ENCODE measurements around the gene GNB1L. TPM values are rescaled to one million over a fixed set of nuclear protein-coding genes. Genes with fewer than 3 reads are reported as not detected.
A peak's percentile ranks its signal among the peaks of the same experiment; 100 is the strongest.

Gene GNB1L
- total and polyA plus RNA-seq, 2 donors (not counting 1 experiment from before 2014, with no cell fraction given): 6.6 to 12.1 TPM

DNA sequence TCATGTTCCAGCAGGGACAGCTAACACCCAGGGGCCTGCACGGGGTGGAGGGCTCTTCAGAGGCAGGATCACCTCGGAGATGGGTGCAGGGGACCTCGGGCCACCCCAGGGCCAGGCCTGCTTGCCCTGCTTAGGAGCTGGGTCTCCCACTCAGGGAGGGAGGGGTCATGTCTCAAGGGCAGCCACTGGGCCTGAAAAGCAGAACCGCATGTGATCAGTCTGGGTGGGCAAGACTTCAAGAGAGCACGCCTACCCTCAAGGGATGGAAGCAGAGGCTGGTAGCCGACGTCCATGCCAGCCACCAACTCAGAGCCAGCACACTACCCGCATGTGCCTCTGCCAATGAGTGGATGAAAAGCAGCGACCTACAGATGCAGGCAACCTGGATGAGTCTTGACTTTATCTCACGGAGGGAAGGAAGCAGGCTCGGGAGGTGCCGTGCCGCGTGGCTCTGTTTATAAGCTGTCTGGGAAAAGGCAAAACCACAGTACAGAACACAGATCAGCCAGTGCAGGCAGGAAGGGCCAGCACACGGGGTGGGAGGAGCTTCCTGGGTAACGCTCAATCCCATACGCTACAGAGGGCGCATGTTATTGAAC is 78.1 kb downstream of the GNB1L start:
- TF ChIP-seq, protein P1, sequence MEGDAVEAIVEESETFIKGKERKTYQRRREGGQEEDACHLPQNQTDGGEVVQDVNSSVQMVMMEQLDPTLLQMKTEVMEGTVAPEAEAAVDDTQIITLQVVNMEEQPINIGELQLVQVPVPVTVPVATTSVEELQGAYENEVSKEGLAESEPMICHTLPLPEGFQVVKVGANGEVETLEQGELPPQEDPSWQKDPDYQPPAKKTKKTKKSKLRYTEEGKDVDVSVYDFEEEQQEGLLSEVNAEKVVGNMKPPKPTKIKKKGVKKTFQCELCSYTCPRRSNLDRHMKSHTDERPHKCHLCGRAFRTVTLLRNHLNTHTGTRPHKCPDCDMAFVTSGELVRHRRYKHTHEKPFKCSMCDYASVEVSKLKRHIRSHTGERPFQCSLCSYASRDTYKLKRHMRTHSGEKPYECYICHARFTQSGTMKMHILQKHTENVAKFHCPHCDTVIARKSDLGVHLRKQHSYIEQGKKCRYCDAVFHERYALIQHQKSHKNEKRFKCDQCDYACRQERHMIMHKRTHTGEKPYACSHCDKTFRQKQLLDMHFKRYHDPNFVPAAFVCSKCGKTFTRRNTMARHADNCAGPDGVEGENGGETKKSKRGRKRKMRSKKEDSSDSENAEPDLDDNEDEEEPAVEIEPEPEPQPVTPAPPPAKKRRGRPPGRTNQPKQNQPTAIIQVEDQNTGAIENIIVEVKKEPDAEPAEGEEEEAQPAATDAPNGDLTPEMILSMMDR (IDR thresholded peaks at IDR 0.05): no peak
- no peak for TF ChIP-seq EZH2 (IDR thresholded peaks at IDR 0.05; ENCODE audit: borderline replicate concordance, insufficient read depth, low read depth, low read length, poor library complexity, severe bottlenecking)
- no peak for ATAC-seq (ENCODE audit: low read depth)
- H3K27me3 ChIP-seq (replicated peaks in 1 of 4; ENCODE audit: control extremely low read depth in 1 of 4, control insufficient read depth in 3 of 4, insufficient read depth in 4 of 4, low read length in 3 of 4): peaks cover 0 to 69% (median 38%) of the 10 kb centered on the region in 4 experiments
- Mint-ChIP-seq H3K4me3 (no peak overlapping the region), H3K27me3 (peaks cover 60% of the 10 kb centered on the region), H3K9me3 (ENCODE audit: insufficient read depth) (no peaks in the 10 kb centered on the region), H3K4me1 (peaks cover 37% of the 10 kb centered on the region), H3K27ac (peak overlapping the region; percentile 56)
- H3K4me3 ChIP-seq (ENCODE audit: control extremely low read depth in 1 of 5, extremely low read depth in 1 of 5, insufficient read depth in 1 of 5, low read depth in 2 of 5, low read length in 4 of 5): no peak overlapping the region
- intact Hi-C loops (cut with micrococcal nuclease): no loop called here
- H3K4me1 ChIP-seq (ENCODE audit: control insufficient read depth in 2 of 2, insufficient read depth in 2 of 2, low read length in 2 of 2): peaks cover 31 to 35% of the 10 kb centered on the region in 2 donors
- POLR2A ChIA-PET: no interaction called here
- WGBS (ENCODE audit: insufficient coverage): 22% methylated on average over 14 of the region's 18 CpGs
- no peak overlapping the region for H3K27ac ChIP-seq (ENCODE audit: low read length in 2 of 2)
- H2AFZ ChIP-seq (ENCODE audit: insufficient read depth, low read depth, low read length, poor library complexity, severe bottlenecking): no peak overlapping the region
- H4K20me1 ChIP-seq (ENCODE audit: control insufficient read depth, insufficient read depth, low read length, poor library complexity, severe bottlenecking): no peaks in the 10 kb centered on the region
- H3K9ac ChIP-seq (ENCODE audit: low read length): no peak overlapping the region
- peaks cover 0 to 32% (median 0%) of the 10 kb centered on the region in 3 donors for H3K9me3 ChIP-seq (ENCODE audit: control extremely low read depth in 1 of 3, control insufficient read depth in 2 of 3, insufficient read depth in 1 of 3, low read length in 2 of 3)
- DNase-seq: no peak
- CTCF ChIA-PET: no interaction called here
- H3K4me2 ChIP-seq (replicated peaks; ENCODE audit: low read depth, low read length, poor library complexity, severe bottlenecking): no peak overlapping the region
- H3K79me2 ChIP-seq (ENCODE audit: control insufficient read depth, insufficient read depth, low read length): no peaks in the 10 kb centered on the region
- H3K36me3 ChIP-seq (replicated peaks in 1 of 2; ENCODE audit: control extremely low read depth in 1 of 2, control insufficient read depth in 1 of 2, extremely low read depth in 1 of 2, insufficient read depth in 2 of 2, low read length in 1 of 2): no peaks in the 10 kb centered on the region

DNA sequence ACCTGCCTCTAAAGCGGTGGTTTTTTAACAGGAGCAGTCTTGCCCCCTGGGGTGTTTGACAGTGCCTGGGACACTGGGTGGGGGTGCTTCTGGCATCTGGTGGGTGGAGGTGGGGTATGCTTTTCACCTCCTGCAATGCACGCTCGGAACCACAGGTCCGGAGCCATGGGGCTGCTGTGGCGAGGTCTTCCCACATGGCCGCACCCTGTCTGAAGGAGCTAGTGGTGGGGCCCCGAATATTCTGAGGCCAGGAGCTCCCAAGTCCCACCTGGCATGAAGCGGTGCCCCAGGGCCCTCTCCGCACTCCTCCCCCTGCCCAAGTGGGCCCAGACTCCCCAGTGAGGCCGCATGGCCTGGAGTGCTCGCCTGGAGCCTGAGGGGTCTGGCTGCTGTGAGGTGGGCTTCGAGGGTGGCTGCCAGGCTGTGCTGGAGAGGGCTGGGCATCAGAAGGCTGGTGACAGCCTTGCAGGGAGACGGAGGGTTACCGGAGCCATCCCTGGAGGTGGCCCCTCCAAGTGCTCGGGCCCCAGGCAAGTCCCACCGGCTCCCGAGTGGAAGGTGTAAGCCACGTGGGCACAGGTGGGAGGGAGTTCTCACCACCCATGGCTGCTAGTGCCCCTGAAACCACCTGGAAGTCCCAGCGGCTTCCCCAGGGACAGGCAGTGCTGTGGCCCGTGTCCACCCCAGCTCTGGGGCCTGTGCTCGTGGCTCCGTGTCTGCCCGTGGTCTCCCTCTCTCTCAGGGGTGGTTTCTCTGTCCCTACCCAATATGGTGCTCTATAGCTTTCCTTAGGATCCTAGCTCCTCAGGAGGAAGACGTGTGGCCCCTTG is 79.0 kb downstream of the GNB1L start:
- Histone ChIP-seq H3K27me3 (replicated peaks in 1 of 4; ENCODE audit: control extremely low read depth in 1 of 4, control insufficient read depth in 3 of 4, insufficient read depth in 4 of 4, low read length in 3 of 4) (peaks cover 0 to 75% (median 38%) of the 10 kb centered on the region in 4 experiments), H3K27ac (ENCODE audit: low read length in 2 of 2) (no peak overlapping the region)

More for the DNA sequence above, 79.0 kb downstream of the GNB1L start:
- H3K4me3 Mint-ChIP-seq: no peak overlapping the region
- H3K4me1 Mint-ChIP-seq: peaks cover 36% of the 10 kb centered on the region
- peaks cover 66% of the 10 kb centered on the region for H3K27me3 Mint-ChIP-seq
- Histone ChIP-seq H4K20me1 (ENCODE audit: control insufficient read depth, insufficient read depth, low read length, poor library complexity, severe bottlenecking) (no peaks in the 10 kb centered on the region), H3K4me3 (ENCODE audit: control extremely low read depth in 1 of 5, extremely low read depth in 1 of 5, insufficient read depth in 1 of 5, low read depth in 2 of 5, low read length in 4 of 5) (no peak overlapping the region), H3K36me3 (replicated peaks in 1 of 2; ENCODE audit: control extremely low read depth in 1 of 2, control insufficient read depth in 1 of 2, extremely low read depth in 1 of 2, insufficient read depth in 2 of 2, low read length in 1 of 2) (no peaks in the 10 kb centered on the region), H3K79me2 (ENCODE audit: control insufficient read depth, insufficient read depth, low read length) (no peaks in the 10 kb centered on the region), H3K9me3 (ENCODE audit: control extremely low read depth in 1 of 3, control insufficient read depth in 2 of 3, insufficient read depth in 1 of 3, low read length in 2 of 3) (peaks cover 0 to 34% (median 0%) of the 10 kb centered on the region in 3 donors), H3K4me2 (replicated peaks; ENCODE audit: low read depth, low read length, poor library complexity, severe bottlenecking) (no peak overlapping the region), H3K9ac (ENCODE audit: low read length) (no peak overlapping the region), H3K4me1 (ENCODE audit: control insufficient read depth in 2 of 2, insufficient read depth in 2 of 2, low read length in 2 of 2) (peaks cover 31 to 35% of the 10 kb centered on the region in 2 donors), H2AFZ (ENCODE audit: insufficient read depth, low read depth, low read length, poor library complexity, severe bottlenecking) (no peak overlapping the region)
- peak overlapping the region; percentile 56 for H3K27ac Mint-ChIP-seq
- TF ChIP-seq EZH2 (IDR thresholded peaks at IDR 0.05; ENCODE audit: borderline replicate concordance, insufficient read depth, low read depth, low read length, poor library complexity, severe bottlenecking): no peak
- TF ChIP-seq, protein P1 (IDR thresholded peaks at IDR 0.05): no peak
- POLR2A ChIA-PET: no interaction called here
- ATAC-seq (ENCODE audit: low read depth) (no peak), DNase-seq (no peak)
- H3K9me3 Mint-ChIP-seq (ENCODE audit: insufficient read depth): no peaks in the 10 kb centered on the region
- intact Hi-C loops (cut with micrococcal nuclease): no loop called here
- 74% methylated on average over 23 of the region's 24 CpGs for WGBS (ENCODE audit: insufficient coverage)
- CTCF ChIA-PET: no interaction called here

Measured in B cell (primary cell).